GM18505 (cell line): Measurements from ENCODE around the gene NR4A3.
"Not testable (repeated sequence)": the region's sequence is repeated elsewhere in the genome, so short reads cannot be mapped to it uniquely, and the experiment has no call there.

Source experiments
- ATAC-seq: cut with Tn5 transposase; IDR thresholded peaks from one replicate; pipeline ENCODE4 v1.9.1; 2021; ENCODE audit not compliant: unreplicated experiment
- POLR2A ChIP-seq: IDR thresholded peaks from 4 replicates; pipeline ENCODE4 v1.6.1; 2011; ENCODE audit warnings: borderline replicate concordance; ENCODE audit not compliant: insufficient read depth, insufficient read length; ENCODE audit errors: extremely low read depth

The NR4A3 gene

DNA sequence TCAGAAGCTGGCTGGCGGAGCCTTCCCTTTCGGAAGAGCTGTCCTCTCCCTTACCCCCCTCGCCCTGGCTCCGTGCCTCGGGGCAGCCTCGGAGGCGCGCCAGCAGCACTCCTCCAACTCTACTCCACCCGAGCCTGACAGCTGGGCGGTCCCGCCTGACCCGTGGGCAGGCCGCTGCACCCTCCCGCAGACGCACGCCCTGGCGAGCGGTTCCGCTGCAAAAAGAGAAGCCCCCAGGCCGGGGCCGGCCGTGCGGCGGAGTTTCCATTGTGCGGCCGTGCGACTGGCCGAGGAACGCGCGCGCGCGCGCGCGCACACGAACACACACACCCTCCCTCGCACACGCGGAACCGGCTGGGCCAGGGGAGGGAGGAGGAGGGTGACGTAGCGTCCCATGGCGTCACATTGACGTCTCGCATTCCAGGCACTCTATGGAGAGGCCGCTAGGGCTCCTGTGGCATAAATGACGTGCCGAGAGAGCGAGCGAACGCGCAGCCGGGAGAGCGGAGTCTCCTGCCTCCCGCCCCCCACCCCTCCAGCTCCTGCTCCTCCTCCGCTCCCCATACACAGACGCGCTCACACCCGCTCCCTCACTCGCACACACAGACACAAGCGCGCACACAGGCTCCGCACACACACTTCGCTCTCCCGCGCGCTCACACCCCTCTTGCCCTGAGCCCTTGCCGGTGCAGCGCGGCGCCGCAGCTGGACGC lies at the start of gene NR4A3:
NR4A3 (plus strand) TSS at position 490 of the 713 bp plus-strand sequence. CDS start 6,158 bp downstream, outside the sequence.
- ATAC-seq = peak; percentile 30
- TF ChIP-seq POLR2A = peak; percentile 52

- TF ChIP-seq POLR2A = no peak
- no peak for ATAC-seq
Measured at GRCh38 chr9:99773468-99774138, 48.1 kb upstream of the NR4A3 start.

GRCh38 chr9:99778308-99778707 lies 43.4 kb upstream of the NR4A3 start:
- no peak for TF ChIP-seq POLR2A
- ATAC-seq = no peak

DNA sequence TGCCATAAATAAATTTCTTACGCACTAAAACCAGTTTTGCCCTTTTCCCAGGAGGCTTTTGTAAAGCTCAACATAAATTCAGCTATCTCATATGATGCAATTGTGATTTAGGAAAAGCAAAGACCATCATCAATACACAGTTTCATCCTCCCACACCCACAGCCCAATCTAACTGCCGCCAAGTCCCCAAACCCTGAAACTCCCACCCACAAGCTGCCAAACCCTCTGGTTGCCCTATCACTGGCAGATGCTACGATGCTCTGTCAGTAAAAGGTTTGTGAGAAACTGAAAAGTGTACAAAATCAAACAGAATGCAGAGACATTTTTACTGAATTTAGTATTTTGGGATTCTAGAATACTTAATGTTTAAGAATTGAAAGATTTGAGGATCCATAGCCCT lies 42.8 kb upstream of the NR4A3 start:
- no peak for TF ChIP-seq POLR2A
- ATAC-seq = no peak

DNA sequence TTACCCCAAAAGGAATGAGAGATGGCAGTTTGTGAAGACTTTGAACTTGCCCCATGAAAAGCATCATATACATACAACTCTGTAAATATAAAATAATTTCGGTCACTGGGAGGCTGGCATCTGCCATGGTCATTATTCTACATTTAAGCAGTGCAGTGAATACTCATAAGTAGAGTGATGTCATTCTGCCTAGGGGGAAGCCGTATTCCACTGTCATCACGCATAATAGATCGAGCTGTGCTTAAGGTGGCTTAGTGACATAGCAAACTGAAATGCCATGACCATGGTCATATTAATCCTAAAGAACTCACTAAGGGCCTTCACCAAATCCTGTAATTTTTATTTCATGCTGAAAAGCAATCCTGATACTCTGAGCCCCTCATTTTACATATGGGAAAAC lies 42.4 kb upstream of the NR4A3 start:
- no peak for TF ChIP-seq POLR2A
- ATAC-seq = no peak

DNA sequence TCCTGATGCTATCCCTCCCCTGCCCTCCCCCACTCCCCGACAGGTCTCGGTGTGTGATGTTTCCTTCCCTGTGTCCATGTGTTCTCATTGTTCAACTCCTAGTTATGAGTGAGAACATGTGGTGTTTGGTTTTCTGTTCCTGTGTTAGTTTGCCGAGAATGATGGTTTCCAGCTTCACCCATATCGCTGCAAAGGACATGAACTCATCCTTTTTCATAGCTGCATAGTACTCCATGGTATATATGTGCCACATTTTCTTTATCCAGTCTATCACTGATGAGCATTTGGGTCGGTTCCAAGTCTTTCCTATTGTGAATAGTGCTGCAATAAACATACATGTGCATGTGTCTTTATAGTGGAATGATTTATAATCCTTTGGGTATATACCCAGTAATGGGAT lies 39.3 kb upstream of the NR4A3 start:
- ATAC-seq = not testable (repeated sequence)

DNA sequence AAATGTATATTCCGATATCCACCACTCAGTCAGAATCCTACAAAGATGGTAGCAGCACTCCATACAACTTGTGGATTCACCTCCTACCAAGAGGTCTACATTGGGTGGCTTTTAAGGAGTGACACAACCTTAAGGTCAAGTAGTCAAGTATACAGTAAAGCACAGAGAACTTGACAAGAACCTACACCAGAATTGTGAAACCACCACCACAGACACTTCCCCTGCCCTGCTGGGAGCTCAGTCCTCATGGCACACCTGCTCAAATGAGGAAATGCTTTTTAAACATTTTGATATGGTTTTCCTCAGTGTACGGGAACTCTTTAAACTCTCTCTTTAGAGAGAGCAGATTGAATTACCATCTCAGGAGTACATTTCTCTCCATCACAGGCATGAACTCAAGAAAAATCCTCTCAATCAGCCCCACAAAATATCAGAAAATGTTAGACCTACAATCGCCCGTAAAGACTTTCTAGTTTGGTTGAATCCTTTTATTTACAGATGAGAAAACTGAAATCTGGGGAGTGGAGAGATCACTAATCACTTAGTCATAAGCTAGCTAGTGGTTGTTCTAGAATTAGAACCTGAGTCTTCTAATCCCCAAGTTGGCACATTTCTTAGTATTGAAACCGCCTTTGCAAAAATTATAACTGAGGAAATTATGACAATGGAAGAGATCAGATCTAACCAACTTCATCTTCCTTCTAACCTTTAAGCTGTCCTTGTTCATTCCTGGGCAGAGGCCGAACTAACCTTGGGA lies 38.5 kb upstream of the NR4A3 start:
- TF ChIP-seq POLR2A = no peak
- peak; percentile 66 for ATAC-seq

DNA sequence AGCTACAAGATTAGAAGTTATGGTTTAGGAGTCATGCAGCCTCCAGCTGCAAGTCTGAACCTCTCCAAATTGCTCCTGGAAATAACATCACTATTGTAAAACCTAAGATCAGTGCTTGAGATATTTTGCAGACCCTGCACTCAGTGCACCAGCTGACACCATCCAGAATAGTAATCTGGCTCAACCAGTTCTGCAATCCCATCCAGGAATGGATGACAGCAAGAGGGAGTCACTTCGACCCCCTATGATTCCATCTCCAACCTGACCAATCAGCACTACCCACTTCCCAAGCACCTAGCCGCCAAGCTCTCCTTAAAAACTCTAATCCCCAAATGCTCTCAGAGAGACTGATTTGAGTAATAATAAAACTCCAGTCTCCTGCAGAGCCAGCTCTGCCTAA lies 37.9 kb upstream of the NR4A3 start:
- ATAC-seq = no peak
- TF ChIP-seq POLR2A = no peak

- no peak for ATAC-seq
- no peak for TF ChIP-seq POLR2A
Measured at GRCh38 chr9:99785010-99785590, 36.6 kb upstream of the NR4A3 start.

- ATAC-seq = no peak
- no peak for TF ChIP-seq POLR2A
Measured at GRCh38 chr9:99787556-99787955, 34.1 kb upstream of the NR4A3 start.

- no peak for TF ChIP-seq POLR2A
- no peak for ATAC-seq
Measured at GRCh38 chr9:99793528-99793927, 28.2 kb upstream of the NR4A3 start.

DNA sequence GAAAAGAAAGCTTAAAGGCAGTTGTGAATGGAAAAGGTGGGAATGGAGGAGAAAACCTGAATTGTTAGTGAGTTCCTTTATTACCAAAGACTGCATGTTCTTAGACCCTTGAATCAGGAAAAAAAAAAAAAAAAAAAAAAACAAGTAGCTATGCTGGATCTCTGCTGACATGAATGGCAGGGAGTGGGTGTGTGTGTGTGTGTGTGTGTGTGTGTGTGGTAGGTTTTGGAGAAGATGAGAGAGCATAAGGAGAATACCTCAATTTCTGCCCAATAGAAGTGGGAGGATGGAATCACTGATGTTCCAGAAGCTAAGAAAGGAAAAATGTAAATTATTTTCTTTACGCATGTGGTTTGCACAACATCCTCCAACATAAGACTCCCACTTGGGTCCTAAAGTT lies 25.5 kb upstream of the NR4A3 start:
- no peak for ATAC-seq
- TF ChIP-seq POLR2A = no peak

- no peak for TF ChIP-seq POLR2A
Measured at GRCh38 chr9:99801775-99802174, 19.9 kb upstream of the NR4A3 start.

More at GRCh38 chr9:99801775-99802174, 19.9 kb upstream of the NR4A3 start:
- no peak for ATAC-seq
